D721Med (cell line): ENCODE results near the gene PTPRR.

Experiments
- DNase-seq: peaks from one replicate; pipeline ENCODE4 v3.0.0; 2011; ENCODE audit warnings: low spot score; ENCODE audit not compliant: insufficient read length
- FAIRE-seq: peaks from 2 replicates; lab custom pipeline; 2011; peaks lifted over from hg19 to GRCh38; lab: Jason Lieb, UNC
- CTCF ChIP-seq: IDR thresholded peaks from 2 replicates; pipeline ENCODE4 v1.5.1; 2012; ENCODE audit warnings: mild to moderate bottlenecking, control low read depth; ENCODE audit not compliant: insufficient read depth; ENCODE audit errors: missing control alignments

PTPRR gene

GRCh38 chr12:70806043-70806442, 114.5 kb downstream of the PTPRR start:
- no peak for TF ChIP-seq CTCF
- no peak for FAIRE-seq
- DNase-seq = no peak

DNA sequence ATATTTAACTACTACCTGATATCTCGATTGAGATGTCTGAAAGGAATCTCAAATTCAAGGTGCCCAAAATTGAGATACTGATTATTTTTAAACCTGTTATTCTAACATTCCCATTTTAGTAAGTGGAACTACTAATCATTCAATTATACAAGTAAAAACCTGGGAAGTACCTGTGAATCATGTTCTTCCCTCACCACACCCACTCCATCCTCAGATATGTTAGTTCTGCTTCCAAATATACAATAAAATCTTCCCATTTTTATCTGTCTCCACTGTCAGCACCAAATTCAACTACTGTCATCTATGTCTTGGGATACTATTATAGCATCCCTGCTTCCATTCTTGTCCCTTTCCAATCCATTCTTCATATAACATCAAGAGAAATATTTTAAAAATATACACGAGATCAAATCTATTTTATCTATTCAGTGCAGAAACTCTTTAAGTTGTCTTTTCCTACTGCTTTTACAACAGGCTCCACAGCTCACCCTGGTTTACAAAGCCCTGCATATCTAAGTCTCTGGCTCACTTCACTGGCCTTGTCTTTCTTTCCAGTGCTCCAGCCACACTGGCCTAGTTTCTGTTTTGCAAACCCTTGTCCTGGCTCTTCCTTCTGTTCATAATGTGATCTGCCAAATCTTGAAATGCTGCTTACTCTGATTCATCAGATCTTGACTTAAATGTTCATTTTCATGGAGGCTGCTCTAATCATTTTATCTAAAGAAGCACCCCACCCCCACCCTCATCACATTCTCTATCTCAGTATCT, 122.3 kb downstream of the PTPRR start:
- DNase-seq (no peak), FAIRE-seq (no peak)
- no peak for TF ChIP-seq CTCF

- no peak for TF ChIP-seq CTCF
- no peak for FAIRE-seq
- no peak for DNase-seq
These were observed 123.5 kb downstream of the PTPRR start for GRCh38 chr12:70796989-70797388.

GRCh38 chr12:70795608-70796007, 124.9 kb downstream of the PTPRR start:
- DNase-seq = no peak
- TF ChIP-seq CTCF = no peak
- no peak for FAIRE-seq

DNA sequence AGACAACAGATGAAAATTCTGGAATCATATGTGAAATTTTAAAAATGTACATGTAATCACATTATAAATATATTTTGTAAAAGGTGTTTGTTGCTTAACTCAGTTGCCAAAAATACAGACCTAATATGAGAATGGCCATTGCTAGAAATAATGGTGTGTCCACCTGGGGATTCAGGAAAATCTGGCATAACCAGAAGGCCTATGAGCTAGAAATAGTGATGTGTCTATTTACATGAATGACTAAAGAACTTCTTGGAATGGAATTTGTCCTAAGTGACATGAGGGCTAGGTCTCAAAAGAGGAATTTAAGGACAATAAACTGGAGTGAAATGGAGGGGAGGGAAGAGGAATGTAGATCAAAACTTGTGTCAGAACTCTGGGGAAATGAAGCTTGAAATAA, 126.4 kb downstream of the PTPRR start:
- no peak for TF ChIP-seq CTCF
- DNase-seq (no peak), FAIRE-seq (no peak)

DNA sequence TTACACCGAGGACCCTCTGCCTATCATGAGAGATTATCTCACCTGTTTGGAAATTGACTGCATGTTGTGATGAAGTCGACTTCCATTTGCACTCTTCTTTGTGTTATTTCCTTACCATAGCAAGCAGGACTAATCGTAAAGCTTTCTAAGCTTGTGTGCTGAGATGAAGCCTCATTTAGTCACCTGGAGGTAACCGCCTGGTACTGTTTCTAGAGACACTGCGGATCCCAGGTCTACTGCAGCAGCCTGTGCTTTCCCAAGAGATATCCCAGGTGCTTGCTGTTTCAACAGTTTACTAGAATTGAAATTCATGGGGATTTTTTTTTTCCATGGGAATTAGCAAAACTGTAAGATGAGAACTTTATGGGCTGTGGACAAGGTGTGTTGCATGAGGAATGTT, 131.8 kb downstream of the PTPRR start:
- TF ChIP-seq CTCF = no peak
- FAIRE-seq (no peak), DNase-seq (no peak)

DNA sequence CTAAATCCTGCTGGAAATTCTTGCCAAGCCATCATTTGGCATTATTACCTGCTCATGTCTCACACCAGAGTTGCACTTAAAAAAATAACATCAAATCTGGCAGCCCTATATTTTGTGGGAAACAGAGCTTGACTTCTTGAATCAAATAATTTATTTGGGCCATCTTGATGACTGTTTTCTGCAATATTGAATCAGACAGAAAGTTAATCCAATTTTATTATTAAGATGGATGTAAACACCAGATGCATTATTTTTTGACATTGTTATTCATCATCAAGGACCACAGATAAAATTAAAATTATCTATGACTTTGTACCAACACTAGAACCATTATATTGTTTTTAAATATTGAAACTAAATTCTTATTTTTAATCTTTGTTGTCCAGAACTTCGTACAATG, 132.9 kb downstream of the PTPRR start:
- TF ChIP-seq CTCF = no peak
- DNase-seq = no peak
- FAIRE-seq = no peak
